ENCODE results near the gene PITPNC1.

GRCh38 chr17:67601897-67602296, 224.8 kb downstream of the PITPNC1 start:
- no peak for TF ChIP-seq CTCF (IDR thresholded peaks at IDR 0.05)
- no peak for TF ChIP-seq POLR2A (IDR thresholded peaks at IDR 0.05)
- no peak for TF ChIP-seq POLR2AphosphoS5 (IDR thresholded peaks at IDR 0.05)

Measured in upper lobe of left lung (tissue), 4 donors.